HG02678 (cell line): ENCODE data around the gene RSPH3.
"Not testable (repeated sequence)": the region's sequence is repeated elsewhere in the genome, so short reads cannot be mapped to it uniquely, and the experiment has no call there.

Source experiments
- ATAC-seq: cut with Tn5 transposase; IDR thresholded peaks from one replicate; pipeline ENCODE4 v1.9.1; 2021; ENCODE audit warnings: mild to moderate bottlenecking, moderate library complexity; ENCODE audit not compliant: unreplicated experiment

RSPH3 gene

GRCh38 chr6:159025224-159025623, 25.2 kb upstream of the RSPH3 start:
- not testable (repeated sequence) for ATAC-seq

GRCh38 chr6:159023893-159024292, 23.9 kb upstream of the RSPH3 start:
- ATAC-seq: no peak

GRCh38 chr6:159020011-159020410, 20.0 kb upstream of the RSPH3 start:
- no peak for ATAC-seq

- no peak for ATAC-seq
These were observed 18.0 kb upstream of the RSPH3 start for GRCh38 chr6:159017757-159018559.

GRCh38 chr6:159014406-159014805, 14.4 kb upstream of the RSPH3 start:
- no peak for ATAC-seq

GRCh38 chr6:159013229-159013628, 13.2 kb upstream of the RSPH3 start:
- no peak for ATAC-seq

- no peak for ATAC-seq
These were observed 12.2 kb upstream of the RSPH3 start for GRCh38 chr6:159012201-159012600.

GRCh38 chr6:159010037-159010612, 10.1 kb upstream of the RSPH3 start:
- ATAC-seq: not testable (repeated sequence)

GRCh38 chr6:159008656-159009288, 8.8 kb upstream of the RSPH3 start:
- no peak for ATAC-seq

- no peak for ATAC-seq
These were observed 7.5 kb upstream of the RSPH3 start for GRCh38 chr6:159007510-159007909.

- ATAC-seq: no peak
These were observed 5.4 kb upstream of the RSPH3 start for GRCh38 chr6:159005436-159005835.

GRCh38 chr6:159004592-159004991, 4.6 kb upstream of the RSPH3 start:
- no peak for ATAC-seq

GRCh38 chr6:159002432-159003155, 2.6 kb upstream of the RSPH3 start:
- no peak for ATAC-seq

- ATAC-seq: peak; percentile 29
These were observed 792 bp downstream of the RSPH3 start for GRCh38 chr6:158999154-158999665.

GRCh38 chr6:158996856-158997255, 3.1 kb downstream of the RSPH3 start:
- no peak for ATAC-seq

- no peak for ATAC-seq
These were observed 6.4 kb downstream of the RSPH3 start for GRCh38 chr6:158993639-158994038.

GRCh38 chr6:158991017-158991723, 8.8 kb downstream of the RSPH3 start:
- ATAC-seq: no peak

- not testable (repeated sequence) for ATAC-seq
These were observed 10.3 kb downstream of the RSPH3 start for GRCh38 chr6:158989711-158990110.

GRCh38 chr6:158988477-158988876, 11.5 kb downstream of the RSPH3 start:
- ATAC-seq: no peak

GRCh38 chr6:158987657-158988056, 12.3 kb downstream of the RSPH3 start:
- ATAC-seq: no peak

- ATAC-seq: no peak
These were observed 21.2 kb downstream of the RSPH3 start for GRCh38 chr6:158978757-158979156.
